DOHH2 (cell line): ENCODE results near the gene LAMB2.

Experiments
- H3F3A ChIP-seq: fragments of 200-600 bp; sonication (generic), shearing (Covaris generic); 2 replicates; pipeline ENCODE4 v1.6.0; 2016; ENCODE audit warnings: antibody characterized with exemption, mild to moderate bottlenecking; ENCODE audit not compliant: control insufficient read depth, insufficient read depth
- H3K27ac ChIP-seq: fragments of 200-600 bp; sonication (generic); 2 replicates; pipeline ENCODE4 v1.5.1; 2014; ENCODE audit warnings: low read depth, mild to moderate bottlenecking, low read length, moderate library complexity
- H3K27me3 ChIP-seq: fragments of 200-600 bp; sonication (generic); 2 replicates; pipeline ENCODE4 v1.6.1; 2014; ENCODE audit warnings: mild to moderate bottlenecking, low read length, mixed read lengths; ENCODE audit not compliant: control insufficient read depth
- H3K36me3 ChIP-seq: fragments of 200-600 bp; sonication (generic); 2 replicates; pipeline ENCODE4 v1.6.1; 2014; ENCODE audit warnings: mild to moderate bottlenecking, low read length, moderate library complexity, mixed read lengths; ENCODE audit not compliant: control insufficient read depth
- H3K4me1 ChIP-seq: fragments of 200-600 bp; sonication (generic); 2 replicates; pipeline ENCODE4 v1.6.1; 2014; ENCODE audit warnings: mild to moderate bottlenecking, low read length, mixed read lengths; ENCODE audit not compliant: control insufficient read depth
- H3K4me2 ChIP-seq: fragments of 200-600 bp; sonication (generic); 2 replicates; pipeline ENCODE4 v1.6.0; 2014; ENCODE audit warnings: mild to moderate bottlenecking, low read length, moderate library complexity
- H3K4me3 ChIP-seq: fragments of 200-600 bp; sonication (generic); 2 replicates; pipeline ENCODE4 v1.5.1; 2014; ENCODE audit warnings: mild to moderate bottlenecking, low read length, mixed read lengths
- H3K79me2 ChIP-seq: fragments of 200-600 bp; sonication (generic); 2 replicates; pipeline ENCODE4 v1.6.1; 2014; ENCODE audit warnings: mild to moderate bottlenecking, low read length, mixed read lengths; ENCODE audit not compliant: control insufficient read depth
- H3K9me2 ChIP-seq: fragments of 200-600 bp; sonication (generic); replicated peaks from 2 replicates; pipeline ENCODE4 v1.6.1; 2014; ENCODE audit warnings: mild to moderate bottlenecking, low read length, mixed read lengths; ENCODE audit not compliant: control insufficient read depth
- H3K9me3 ChIP-seq: fragments of 200-600 bp; sonication (generic); 2 replicates; pipeline ENCODE4 v1.6.1; 2014; ENCODE audit warnings: antibody characterized with exemption, low read length, mixed read lengths; ENCODE audit not compliant: control insufficient read depth, insufficient read depth
- H4K20me1 ChIP-seq: fragments of 200-600 bp; sonication (generic); 2 replicates; pipeline ENCODE4 v1.6.0; 2014; ENCODE audit warnings: low read depth, mild to moderate bottlenecking, antibody characterized with exemption, low read length, moderate library complexity; ENCODE audit not compliant: control insufficient read depth, insufficient read depth
- CTCF ChIP-seq: fragments of 200-600 bp; sonication (generic); IDR thresholded peaks from one replicate; pipeline ENCODE4 v1.5.1; 2014; ENCODE audit warnings: antibody characterized with exemption, mild to moderate bottlenecking, low read depth, low read length; ENCODE audit not compliant: poor library complexity, severe bottlenecking
- EZH2phosphoT487 ChIP-seq: fragments of 200-600 bp; sonication (generic); IDR thresholded peaks from 2 replicates; pipeline ENCODE4 v1.6.1; 2017; ENCODE audit warnings: borderline replicate concordance, mild to moderate bottlenecking, antibody characterized with exemption, low read length, moderate library complexity, mixed read lengths

The LAMB2 gene

GRCh38 chr3:49163609-49164008 lies 30.8 kb upstream of the LAMB2 start:
- Histone ChIP-seq H3F3A (no peaks in the 10 kb centered on the region), H3K79me2 (peaks cover 41% of the 10 kb centered on the region), H3K36me3 (peaks cover 35% of the 10 kb centered on the region), H3K27ac (no peak overlapping the region), H3K4me3 (no peak overlapping the region), H3K4me1 (peaks cover 17% of the 10 kb centered on the region), H3K27me3 (no peaks in the 10 kb centered on the region), H3K9me2 (no peaks in the 10 kb centered on the region; the same call in 1 of the 2 replicates), H3K4me2 (no peak overlapping the region), H4K20me1 (no peaks in the 10 kb centered on the region), H3K9me3 (peaks cover 7% of the 10 kb centered on the region; the same call in 1 of the 2 replicates)
- TF ChIP-seq EZH2phosphoT487 (no peak), CTCF (no peak)

- Histone ChIP-seq H3K27me3 (no peaks in the 10 kb centered on the region), H3K36me3 (peaks cover 35% of the 10 kb centered on the region), H3K4me2 (no peak overlapping the region), H3K79me2 (peaks cover 41% of the 10 kb centered on the region), H4K20me1 (no peaks in the 10 kb centered on the region), H3K4me3 (no peak overlapping the region), H3K9me3 (peaks cover 7% of the 10 kb centered on the region; the same call in 1 of the 2 replicates), H3K27ac (no peak overlapping the region), H3K9me2 (no peaks in the 10 kb centered on the region; the same call in 1 of the 2 replicates), H3K4me1 (peaks cover 17% of the 10 kb centered on the region), H3F3A (no peaks in the 10 kb centered on the region)
- TF ChIP-seq CTCF (no peak), EZH2phosphoT487 (no peak)
These were observed 30.0 kb upstream of the LAMB2 start for GRCh38 chr3:49162751-49163419.

GRCh38 chr3:49161808-49162530 lies 29.1 kb upstream of the LAMB2 start:
- no peak overlapping the region for H3K27ac ChIP-seq

More at GRCh38 chr3:49161808-49162530, 29.1 kb upstream of the LAMB2 start:
- Histone ChIP-seq H3K27me3 (no peaks in the 10 kb centered on the region), H3K4me3 (no peak overlapping the region), H4K20me1 (no peaks in the 10 kb centered on the region), H3K4me2 (no peak overlapping the region), H3K9me2 (no peaks in the 10 kb centered on the region; the same call in 1 of the 2 replicates), H3K9me3 (peaks cover 5% of the 10 kb centered on the region; the same call in 1 of the 2 replicates), H3K79me2 (peaks cover 41% of the 10 kb centered on the region), H3K4me1 (peaks cover 17% of the 10 kb centered on the region), H3F3A (no peaks in the 10 kb centered on the region), H3K36me3 (peaks cover 35% of the 10 kb centered on the region)
- TF ChIP-seq EZH2phosphoT487 (no peak), CTCF (no peak)
